HUES48 (cell line): ENCODE data around the gene AGAP1.

Experiments used
- H3K27ac ChIP-seq: one replicate; pipeline ENCODE4 v1.7.0; 2013; ENCODE audit warnings: low read depth, low read length, inconsistent platforms
- H3K27me3 ChIP-seq: 2 replicates; pipeline ENCODE4 v1.6.1; 2013; ENCODE audit warnings: mild to moderate bottlenecking, low read length; ENCODE audit not compliant: control insufficient read depth, insufficient read depth
- H3K36me3 ChIP-seq: 2 replicates; pipeline ENCODE4 v1.6.1; 2013; ENCODE audit warnings: low read length; ENCODE audit not compliant: control insufficient read depth, insufficient read depth
- H3K4me1 ChIP-seq: 2 replicates; pipeline ENCODE4 v1.6.1; 2013; ENCODE audit warnings: mild to moderate bottlenecking, low read length; ENCODE audit not compliant: control insufficient read depth, insufficient read depth
- H3K4me3 ChIP-seq: 2 replicates; pipeline ENCODE4 v1.5.1; 2013; ENCODE audit warnings: mild to moderate bottlenecking, low read depth, low read length
- H3K9ac ChIP-seq: 2 replicates; pipeline ENCODE4 v1.6.1; 2013; ENCODE audit warnings: mild to moderate bottlenecking, low read depth, low read length, moderate library complexity
- H3K9me3 ChIP-seq: 2 replicates; pipeline ENCODE4 v1.6.1; 2013; ENCODE audit warnings: low read length; ENCODE audit not compliant: control insufficient read depth, insufficient read depth

Gene AGAP1

GRCh38 chr2:235806986-235807750, 313.3 kb downstream of the AGAP1 start:
- no peak overlapping the region for H3K4me3 ChIP-seq
- H3K9ac ChIP-seq = no peak overlapping the region
- H3K36me3 ChIP-seq = peaks cover 9% of the 10 kb centered on the region; the same call in 1 of the 2 replicates
- no peaks in the 10 kb centered on the region for H3K27me3 ChIP-seq
- peak overlapping the region; percentile 16 for H3K27ac ChIP-seq
- H3K4me1 ChIP-seq = peaks cover 32% of the 10 kb centered on the region
- H3K9me3 ChIP-seq = no peaks in the 10 kb centered on the region

- Histone ChIP-seq H3K9ac (no peak overlapping the region), H3K27me3 (no peaks in the 10 kb centered on the region), H3K9me3 (no peaks in the 10 kb centered on the region), H3K27ac (no peak overlapping the region), H3K4me1 (peaks cover 32% of the 10 kb centered on the region), H3K4me3 (no peak overlapping the region), H3K36me3 (peaks cover 9% of the 10 kb centered on the region; the same call in 1 of the 2 replicates)
Observed at GRCh38 chr2:235808366-235808765, 314.5 kb downstream of the AGAP1 start.

- Histone ChIP-seq H3K27ac (no peak overlapping the region), H3K4me3 (no peak overlapping the region), H3K9me3 (no peaks in the 10 kb centered on the region), H3K36me3 (peaks cover 13% of the 10 kb centered on the region; the same call in 1 of the 2 replicates), H3K9ac (no peak overlapping the region), H3K27me3 (no peaks in the 10 kb centered on the region), H3K4me1 (peaks cover 32% of the 10 kb centered on the region)
Observed at GRCh38 chr2:235810252-235810651, 316.4 kb downstream of the AGAP1 start.

- H3K9ac ChIP-seq = no peak overlapping the region
- no peaks in the 10 kb centered on the region for H3K27me3 ChIP-seq
- H3K36me3 ChIP-seq = peaks cover 13% of the 10 kb centered on the region; the same call in 1 of the 2 replicates
- peaks cover 32% of the 10 kb centered on the region for H3K4me1 ChIP-seq
- no peaks in the 10 kb centered on the region for H3K9me3 ChIP-seq
- H3K27ac ChIP-seq = no peak overlapping the region
- H3K4me3 ChIP-seq = no peak overlapping the region
Observed at GRCh38 chr2:235810846-235811245, 317.0 kb downstream of the AGAP1 start.

GRCh38 chr2:235811446-235812184, 317.8 kb downstream of the AGAP1 start:
- H3K36me3 ChIP-seq = peaks cover 13% of the 10 kb centered on the region; the same call in 1 of the 2 replicates
- no peak overlapping the region for H3K9ac ChIP-seq
- H3K4me3 ChIP-seq = no peak overlapping the region
- H3K27ac ChIP-seq = no peak overlapping the region
- H3K4me1 ChIP-seq = peaks cover 28% of the 10 kb centered on the region
- no peaks in the 10 kb centered on the region for H3K27me3 ChIP-seq
- no peaks in the 10 kb centered on the region for H3K9me3 ChIP-seq

- Histone ChIP-seq H3K27me3 (no peaks in the 10 kb centered on the region), H3K27ac (no peak overlapping the region), H3K9ac (no peak overlapping the region), H3K36me3 (peaks cover 13% of the 10 kb centered on the region; the same call in 1 of the 2 replicates), H3K4me1 (peaks cover 22% of the 10 kb centered on the region), H3K9me3 (no peaks in the 10 kb centered on the region), H3K4me3 (no peak overlapping the region)
Observed at GRCh38 chr2:235812185-235812665, 318.4 kb downstream of the AGAP1 start.

- no peak overlapping the region for H3K27ac ChIP-seq
- H3K36me3 ChIP-seq = peaks cover 6% of the 10 kb centered on the region; the same call in 1 of the 2 replicates
- no peak overlapping the region for H3K9ac ChIP-seq
- H3K4me1 ChIP-seq = peaks cover 14% of the 10 kb centered on the region
- no peaks in the 10 kb centered on the region for H3K9me3 ChIP-seq
- no peaks in the 10 kb centered on the region for H3K27me3 ChIP-seq
- no peak overlapping the region for H3K4me3 ChIP-seq
Observed at GRCh38 chr2:235813398-235813797, 319.6 kb downstream of the AGAP1 start.

- no peaks in the 10 kb centered on the region for H3K9me3 ChIP-seq
- H3K36me3 ChIP-seq = 0 out of 2 replicates have a peak, but pooled peaks cover 5% of the 10 kb centered on the region
- no peaks in the 10 kb centered on the region for H3K27me3 ChIP-seq
- no peak overlapping the region for H3K27ac ChIP-seq
- H3K9ac ChIP-seq = no peak overlapping the region
- no peaks in the 10 kb centered on the region for H3K4me1 ChIP-seq
- no peak overlapping the region for H3K4me3 ChIP-seq
Observed at GRCh38 chr2:235820571-235820970, 326.7 kb downstream of the AGAP1 start.

GRCh38 chr2:235824331-235824730, 330.5 kb downstream of the AGAP1 start:
- Histone ChIP-seq H3K4me1 (no peaks in the 10 kb centered on the region), H3K36me3 (0 out of 2 replicates have a peak, but pooled peaks cover 5% of the 10 kb centered on the region), H3K9ac (no peak overlapping the region), H3K27me3 (no peaks in the 10 kb centered on the region), H3K27ac (no peak overlapping the region), H3K4me3 (no peak overlapping the region), H3K9me3 (no peaks in the 10 kb centered on the region)

GRCh38 chr2:235825946-235826345, 332.1 kb downstream of the AGAP1 start:
- no peaks in the 10 kb centered on the region for H3K9me3 ChIP-seq
- H3K9ac ChIP-seq = no peak overlapping the region
- no peak overlapping the region for H3K4me3 ChIP-seq
- no peak overlapping the region for H3K27ac ChIP-seq
- no peaks in the 10 kb centered on the region for H3K27me3 ChIP-seq
- no peaks in the 10 kb centered on the region for H3K4me1 ChIP-seq
- 0 out of 2 replicates have a peak, but pooled peaks cover 5% of the 10 kb centered on the region for H3K36me3 ChIP-seq

GRCh38 chr2:235826826-235827225, 333.0 kb downstream of the AGAP1 start:
- Histone ChIP-seq H3K27ac (no peak overlapping the region), H3K4me3 (no peak overlapping the region), H3K4me1 (no peaks in the 10 kb centered on the region), H3K36me3 (0 out of 2 replicates have a peak, but pooled peaks cover 5% of the 10 kb centered on the region), H3K27me3 (no peaks in the 10 kb centered on the region), H3K9me3 (no peaks in the 10 kb centered on the region), H3K9ac (no peak overlapping the region)
